Ectodermal cell (in vitro differentiated cells): ENCODE measurements around the gene HNRNPF.

Experiments
- H3K27ac ChIP-seq: 2 replicates; pipeline ENCODE4 v1.7.0; 2013; ENCODE audit warnings: mild to moderate bottlenecking, low read depth, low read length; ENCODE audit not compliant: insufficient read depth, poor library complexity, severe bottlenecking
- H3K27me3 ChIP-seq: 2 replicates; pipeline ENCODE4 v1.7.0; 2013; ENCODE audit warnings: mild to moderate bottlenecking, low read length; ENCODE audit not compliant: insufficient read depth, control insufficient read depth, poor library complexity, severe bottlenecking
- H3K36me3 ChIP-seq: one replicate; pipeline ENCODE4 v1.7.0; 2013; ENCODE audit warnings: low read length; ENCODE audit not compliant: control insufficient read depth, insufficient read depth
- H3K4me1 ChIP-seq: one replicate; pipeline ENCODE4 v1.7.0; 2013; ENCODE audit warnings: low read length; ENCODE audit not compliant: control insufficient read depth, insufficient read depth
- H3K4me3 ChIP-seq: 2 replicates; pipeline ENCODE4 v1.7.0; 2013; ENCODE audit warnings: low read depth, low read length, control low read depth; ENCODE audit not compliant: insufficient read depth
- H3K9me3 ChIP-seq: 2 replicates; pipeline ENCODE4 v1.7.0; 2013; ENCODE audit warnings: mild to moderate bottlenecking, low read length, moderate library complexity; ENCODE audit not compliant: control insufficient read depth
- WGBS, 2 experiments: methylation state at CpG; one replicate each; pipeline ENCODE4 v1.1.7; 2013; ENCODE audit warnings: missing lambda C conversion rate in 2 of 2; 5-methylcytosine and 5-hydroxymethylcytosine counted together

The HNRNPF gene

DNA sequence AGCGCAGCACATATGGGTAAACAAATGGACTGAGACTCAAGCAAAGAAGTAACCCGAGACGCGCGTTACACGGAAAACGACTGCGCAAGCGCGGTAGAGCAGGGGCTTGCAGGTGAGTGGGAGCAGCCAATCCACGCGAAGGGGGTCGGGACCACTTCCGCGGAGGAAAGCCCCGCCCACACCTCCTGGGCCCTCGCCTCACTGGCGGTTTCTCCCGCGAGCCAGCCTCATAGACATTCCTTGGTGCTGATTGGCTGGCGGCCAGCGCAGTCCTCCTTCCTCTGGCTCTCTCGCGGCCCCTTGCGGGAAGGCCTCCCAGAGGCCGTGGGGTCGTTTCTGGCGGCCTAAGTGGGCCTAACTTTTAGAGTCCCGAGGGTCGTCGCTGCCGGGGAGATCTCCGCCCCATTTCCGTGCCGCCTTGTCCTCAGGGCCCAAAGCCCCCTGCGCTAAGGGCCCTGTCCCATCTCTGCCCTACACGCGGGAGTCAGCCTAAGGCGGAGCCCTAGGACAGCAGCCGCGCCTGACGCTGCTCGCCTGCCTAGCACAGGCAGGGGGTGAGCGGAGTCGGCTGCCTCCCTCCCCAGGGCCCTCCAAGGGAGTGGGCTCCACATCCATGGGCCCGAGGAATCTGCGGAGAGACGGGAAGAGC lies 46.7 kb downstream of the HNRNPF start:
- Histone ChIP-seq H3K4me1 (no peaks in the 10 kb centered on the region), H3K27ac (no peak overlapping the region), H3K36me3 (no peaks in the 10 kb centered on the region), H3K4me3 (peak overlapping the region; percentile 56), H3K9me3 (no peaks in the 10 kb centered on the region), H3K27me3 (no peaks in the 10 kb centered on the region)
- 28 to 30% methylated on average over 48 of the region's 48 CpGs for WGBS, 2 experiments

DNA sequence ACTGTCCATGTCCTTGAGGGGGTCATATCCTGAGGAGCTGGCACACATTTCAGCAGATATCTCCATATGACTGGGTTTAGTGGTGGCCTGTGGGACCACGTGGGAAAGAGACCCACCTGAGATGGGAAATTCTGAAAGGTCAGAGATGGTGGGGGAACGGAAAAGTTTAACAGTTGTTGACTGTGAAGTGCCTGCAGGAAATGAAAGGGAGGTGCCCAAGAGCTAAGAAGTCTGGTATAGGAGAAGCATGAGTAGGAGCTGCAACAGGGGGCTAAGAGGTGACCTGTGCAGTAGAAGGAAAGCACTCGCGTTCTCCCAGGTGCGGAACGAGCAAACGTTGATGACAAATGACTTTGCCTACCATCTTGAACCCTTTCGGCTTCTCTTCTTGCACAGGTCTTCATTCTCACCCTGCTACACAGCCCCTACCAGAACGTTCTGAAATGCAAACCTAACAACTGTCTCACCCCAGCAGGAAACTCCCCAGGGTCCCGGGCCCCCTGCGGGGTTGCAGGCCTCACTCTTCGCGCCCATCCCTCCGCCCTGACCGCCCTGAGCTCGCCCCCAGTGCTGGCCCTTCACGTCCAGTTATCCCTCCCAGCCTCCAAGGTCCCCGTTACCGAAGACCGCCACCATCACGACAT lies 47.3 kb downstream of the HNRNPF start:
- 47 to 49% methylated on average over 21 of the region's 21 CpGs for WGBS, 2 experiments
- Histone ChIP-seq H3K4me3 (peak overlapping the region; percentile 56), H3K27ac (no peak overlapping the region), H3K27me3 (no peaks in the 10 kb centered on the region), H3K9me3 (no peaks in the 10 kb centered on the region), H3K36me3 (no peaks in the 10 kb centered on the region), H3K4me1 (no peaks in the 10 kb centered on the region)

DNA sequence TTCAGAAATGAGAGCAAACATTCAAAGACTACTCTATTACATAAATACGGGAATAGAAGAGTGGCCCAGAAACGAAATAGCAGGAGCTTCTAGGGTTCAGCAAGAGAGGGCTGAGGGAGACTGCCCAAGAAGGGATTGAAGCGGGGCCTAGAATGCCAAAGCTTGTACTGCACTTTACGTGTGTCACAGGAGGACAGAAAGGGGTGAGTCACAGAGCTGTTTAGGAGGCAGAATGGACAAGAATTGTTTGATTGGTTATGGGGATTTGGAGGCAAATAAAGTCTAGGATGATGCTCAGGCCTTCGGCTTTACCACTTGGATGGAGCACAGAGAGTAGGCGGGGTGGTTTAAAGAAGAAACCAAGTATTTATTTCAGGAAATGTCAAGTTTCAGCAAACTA lies 48.9 kb downstream of the HNRNPF start:
- no peaks in the 10 kb centered on the region for H3K36me3 ChIP-seq
- H3K4me1 ChIP-seq = no peaks in the 10 kb centered on the region
- H3K4me3 ChIP-seq = no peak overlapping the region
- no peak overlapping the region for H3K27ac ChIP-seq
- H3K9me3 ChIP-seq = no peaks in the 10 kb centered on the region
- no peaks in the 10 kb centered on the region for H3K27me3 ChIP-seq
- 93 to 94% methylated on average over 6 of the region's 6 CpGs for WGBS, 2 experiments

DNA sequence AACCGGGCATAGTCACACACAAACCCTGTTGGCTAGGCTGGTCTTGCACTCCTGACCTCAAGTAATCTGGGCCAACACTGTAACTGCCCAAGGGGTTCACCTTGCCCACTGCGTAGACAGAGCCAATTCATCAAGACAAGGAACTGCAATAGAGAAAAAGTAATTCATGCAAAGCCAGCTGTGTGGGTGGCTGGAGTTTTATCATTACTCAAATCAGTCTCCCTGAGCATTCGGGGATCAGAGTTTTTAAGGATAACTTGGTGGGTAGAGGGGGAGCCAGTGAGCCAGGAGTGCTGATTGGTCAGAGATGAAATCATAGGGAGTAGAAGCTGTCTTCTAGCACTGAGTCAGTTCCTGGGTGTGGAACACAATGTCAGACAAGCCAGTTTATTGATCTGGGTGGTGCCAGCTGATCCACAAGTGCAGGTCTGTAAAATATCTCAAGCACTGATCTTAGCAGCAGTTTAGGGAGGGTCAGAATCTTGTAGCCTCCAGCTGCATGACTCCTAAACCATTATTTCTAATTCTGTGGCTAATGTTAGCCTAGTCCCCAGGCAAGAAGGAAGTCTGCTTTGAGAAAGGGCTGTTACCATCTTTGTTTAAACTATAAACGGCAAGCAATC lies 53.1 kb downstream of the HNRNPF start:
- Histone ChIP-seq H3K4me1 (no peaks in the 10 kb centered on the region), H3K36me3 (no peaks in the 10 kb centered on the region), H3K27ac (no peak overlapping the region), H3K9me3 (no peaks in the 10 kb centered on the region), H3K27me3 (no peaks in the 10 kb centered on the region), H3K4me3 (no peak overlapping the region)
- 82 to 84% methylated on average over 4 of the region's 4 CpGs for WGBS, 2 experiments

DNA sequence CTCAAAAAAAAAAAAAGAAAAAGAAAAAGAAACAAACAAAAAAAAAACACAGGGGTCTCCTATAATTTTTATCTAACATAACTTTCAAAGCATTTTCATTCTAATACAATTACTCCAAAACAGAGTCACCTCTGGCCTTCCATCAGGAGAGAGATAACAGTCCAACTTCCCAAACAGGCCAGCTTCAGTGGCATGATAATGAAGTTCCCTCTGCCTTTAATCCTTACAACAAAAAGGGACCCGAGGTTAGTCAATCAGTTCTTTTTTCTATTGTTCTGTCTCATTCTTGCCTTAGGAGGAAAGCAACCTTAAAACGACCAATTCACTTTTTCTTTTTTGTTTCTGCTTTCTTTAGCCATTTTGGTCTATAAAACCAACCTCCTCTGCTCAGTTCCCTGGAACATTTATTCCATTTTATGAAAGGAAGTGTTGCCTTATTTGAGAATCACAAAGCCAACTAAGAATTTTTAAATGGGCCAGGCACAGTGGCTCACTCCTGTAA lies 54.1 kb downstream of the HNRNPF start:
- Histone ChIP-seq H3K36me3 (no peaks in the 10 kb centered on the region), H3K27me3 (no peaks in the 10 kb centered on the region), H3K9me3 (no peaks in the 10 kb centered on the region), H3K4me1 (no peaks in the 10 kb centered on the region), H3K4me3 (no peak overlapping the region), H3K27ac (no peak overlapping the region)
- 0% methylated on average over 2 of the region's 2 CpGs for WGBS, 2 experiments

DNA sequence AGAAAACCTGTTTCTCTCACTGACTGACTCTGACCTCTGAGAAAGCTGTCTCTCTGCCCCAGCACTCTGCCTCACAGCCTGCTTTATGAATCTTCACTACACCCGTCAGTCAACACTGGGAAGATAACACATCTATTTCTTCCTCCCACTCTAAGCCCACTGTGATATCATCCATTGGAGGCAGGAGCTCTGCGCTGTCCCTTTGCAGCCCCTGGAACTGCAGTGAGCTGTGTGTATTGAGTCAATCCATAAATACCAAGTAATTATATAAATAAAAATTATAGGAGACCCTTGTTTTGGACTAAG lies 54.7 kb downstream of the HNRNPF start:
- no peaks in the 10 kb centered on the region for H3K36me3 ChIP-seq
- H3K4me1 ChIP-seq = no peaks in the 10 kb centered on the region
- WGBS, 2 experiments = 81 to 88% methylated on average over 2 of the region's 2 CpGs
- H3K9me3 ChIP-seq = no peaks in the 10 kb centered on the region
- no peak overlapping the region for H3K4me3 ChIP-seq
- no peaks in the 10 kb centered on the region for H3K27me3 ChIP-seq
- no peak overlapping the region for H3K27ac ChIP-seq

DNA sequence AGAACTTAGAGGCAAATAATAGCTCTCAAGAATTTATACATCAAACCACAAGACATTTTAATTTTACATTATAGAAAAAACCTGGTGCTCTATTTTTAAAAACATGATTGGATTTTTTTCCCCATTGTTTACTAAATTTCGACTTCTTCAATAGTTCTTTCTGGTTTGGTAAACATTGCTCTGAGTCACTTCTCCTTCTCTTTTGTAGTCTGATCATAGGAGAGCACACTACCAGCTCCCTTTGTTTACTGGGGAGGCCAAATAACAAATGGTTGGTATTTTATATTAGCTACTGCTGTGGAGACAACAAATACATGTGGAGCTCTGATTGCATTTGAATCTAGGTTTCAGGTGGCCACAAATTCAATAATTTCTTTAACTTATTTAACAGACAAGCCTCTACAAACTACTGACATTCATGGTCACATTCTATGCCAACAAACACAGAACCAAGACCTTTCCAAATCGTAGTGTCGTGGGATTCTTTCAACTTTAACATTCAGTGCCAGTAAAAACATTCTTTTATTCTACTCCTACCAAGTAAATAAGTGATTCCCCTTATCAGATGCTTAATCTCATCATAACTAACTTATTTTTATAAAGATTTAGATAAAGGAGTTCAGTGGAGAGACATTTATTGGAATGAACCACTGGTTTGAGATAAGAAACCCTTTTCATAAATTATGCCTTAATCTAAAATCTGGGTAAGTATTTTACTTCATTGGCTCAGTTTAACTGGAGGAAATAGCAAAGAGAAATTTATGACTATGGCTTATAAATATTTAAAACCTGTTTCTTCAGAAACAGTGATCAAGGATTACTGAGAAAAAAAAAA lies 55.3 kb downstream of the HNRNPF start:
- 63 to 86% methylated on average over 2 to 3 of the region's 3 CpGs for WGBS, 2 experiments

DNA sequence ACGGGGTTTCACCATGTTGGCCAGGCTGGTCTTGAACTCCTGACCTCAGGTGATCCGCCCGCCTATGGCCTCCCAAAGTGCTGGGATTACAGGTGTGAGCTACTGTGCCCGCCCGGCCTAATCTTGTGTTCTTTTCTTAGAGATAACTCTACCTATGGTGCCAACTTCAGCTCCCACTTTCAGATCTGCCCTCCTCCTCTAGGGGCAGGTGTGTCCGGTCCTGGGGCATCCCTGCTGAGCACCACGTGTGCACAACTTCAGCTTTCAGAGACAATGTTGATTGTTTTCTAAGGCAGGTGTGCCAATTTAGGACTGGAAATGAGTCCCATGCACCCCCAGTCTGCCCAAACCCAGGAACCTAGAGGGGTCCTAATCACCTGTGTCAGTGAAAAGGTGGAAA lies 56.0 kb downstream of the HNRNPF start:
- no peaks in the 10 kb centered on the region for H3K36me3 ChIP-seq
- H3K27me3 ChIP-seq = no peaks in the 10 kb centered on the region
- no peak overlapping the region for H3K4me3 ChIP-seq
- H3K4me1 ChIP-seq = no peaks in the 10 kb centered on the region
- WGBS, 2 experiments = 68 to 70% methylated on average over 7 of the region's 7 CpGs
- no peaks in the 10 kb centered on the region for H3K9me3 ChIP-seq
- H3K27ac ChIP-seq = no peak overlapping the region

More for the DNA sequence above, 55.3 kb downstream of the HNRNPF start:
- Histone ChIP-seq H3K4me3 (no peak overlapping the region), H3K4me1 (no peaks in the 10 kb centered on the region), H3K27me3 (no peaks in the 10 kb centered on the region), H3K27ac (no peak overlapping the region), H3K9me3 (no peaks in the 10 kb centered on the region), H3K36me3 (no peaks in the 10 kb centered on the region)

DNA sequence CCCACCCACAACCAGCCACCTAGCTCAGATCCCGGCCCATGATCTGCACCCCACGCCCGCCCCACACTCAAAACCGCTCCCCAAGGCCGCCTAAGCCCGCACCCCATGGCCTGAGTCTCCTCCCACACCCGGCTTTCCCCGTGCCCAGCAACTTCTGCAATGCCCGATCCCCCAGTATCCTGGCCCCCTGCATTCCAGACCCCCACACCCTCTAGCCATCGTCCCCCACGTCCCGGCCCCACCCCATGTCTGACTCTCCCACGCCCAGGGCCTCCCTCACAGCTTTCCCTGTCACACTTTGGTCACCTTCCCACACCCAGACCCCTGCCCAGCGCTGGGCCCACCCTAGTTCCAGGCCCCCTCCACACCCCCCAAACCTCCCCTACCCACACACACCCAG lies 57.7 kb downstream of the HNRNPF start:
- Histone ChIP-seq H3K36me3 (no peaks in the 10 kb centered on the region), H3K4me3 (no peak overlapping the region), H3K4me1 (no peaks in the 10 kb centered on the region), H3K9me3 (no peaks in the 10 kb centered on the region), H3K27ac (no peak overlapping the region), H3K27me3 (no peaks in the 10 kb centered on the region)
- 92 to 93% methylated on average over 14 of the region's 14 CpGs for WGBS, 2 experiments

DNA sequence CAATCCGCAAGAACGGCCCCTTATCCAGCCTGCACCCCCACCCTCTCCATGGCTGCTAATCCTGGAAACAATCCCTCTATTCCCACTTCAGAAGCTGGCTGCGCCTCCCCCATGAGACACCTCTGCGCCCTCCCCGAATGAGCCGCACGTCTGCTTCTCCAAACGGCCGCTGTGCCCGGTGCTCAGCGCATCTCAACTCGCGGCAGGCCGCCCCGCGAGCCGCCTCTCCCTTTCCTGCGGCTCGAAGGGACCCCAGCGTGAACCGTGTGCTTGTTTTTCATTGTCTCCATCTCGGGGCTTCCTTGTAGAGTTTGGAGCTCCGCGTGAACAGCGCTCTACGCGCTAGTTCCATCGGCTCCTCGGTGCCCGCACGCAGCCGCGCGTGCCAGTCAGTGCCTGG lies 58.3 kb downstream of the HNRNPF start:
- Histone ChIP-seq H3K9me3 (no peaks in the 10 kb centered on the region), H3K27me3 (no peaks in the 10 kb centered on the region), H3K27ac (no peak overlapping the region), H3K4me1 (no peaks in the 10 kb centered on the region), H3K36me3 (no peaks in the 10 kb centered on the region), H3K4me3 (no peak overlapping the region)
- WGBS, 2 experiments = 94 to 95% methylated on average over 34 of the region's 34 CpGs
